WERI-Rb-1 (cell line): Measurements from ENCODE around the gene CACNA1E.

Experiments used
- DNase-seq: peaks from one replicate; pipeline ENCODE4 v3.0.0-alpha.2; 2020
- H3K27ac ChIP-seq: fragments of 250-450 bp; sonication (Bioruptor Pico); 2 replicates; pipeline ENCODE4 v1.5.1; 2020; ENCODE audit warnings: mild to moderate bottlenecking, moderate library complexity
- H3K27me3 ChIP-seq: fragments of 250-450 bp; sonication (Bioruptor Pico); 2 replicates; pipeline ENCODE4 v1.5.1; 2021; ENCODE audit warnings: mild to moderate bottlenecking, low read depth, moderate library complexity; ENCODE audit not compliant: insufficient read depth, severe bottlenecking
- H3K36me3 ChIP-seq: fragments of 250-450 bp; sonication (Bioruptor Pico); 2 replicates; pipeline ENCODE4 v1.5.1; 2020; ENCODE audit warnings: mild to moderate bottlenecking, moderate library complexity
- H3K4me3 ChIP-seq: 2 replicates; pipeline ENCODE4 v1.5.1; 2011; ENCODE audit warnings: low read depth, mild to moderate bottlenecking, control low read depth, low read length
- H3K9me3 ChIP-seq: fragments of 250-450 bp; sonication (Bioruptor Pico); 2 replicates; pipeline ENCODE4 v1.5.1; 2021; ENCODE audit warnings: mild to moderate bottlenecking, moderate library complexity; ENCODE audit not compliant: severe bottlenecking
- TF ChIP-seq, protein P1 (sequence below): IDR thresholded peaks from 2 replicates; pipeline ENCODE4 v1.5.1; 2011; ENCODE audit warnings: low read depth, mild to moderate bottlenecking, control low read depth, inconsistent platforms, low read length

The CACNA1E gene

DNA sequence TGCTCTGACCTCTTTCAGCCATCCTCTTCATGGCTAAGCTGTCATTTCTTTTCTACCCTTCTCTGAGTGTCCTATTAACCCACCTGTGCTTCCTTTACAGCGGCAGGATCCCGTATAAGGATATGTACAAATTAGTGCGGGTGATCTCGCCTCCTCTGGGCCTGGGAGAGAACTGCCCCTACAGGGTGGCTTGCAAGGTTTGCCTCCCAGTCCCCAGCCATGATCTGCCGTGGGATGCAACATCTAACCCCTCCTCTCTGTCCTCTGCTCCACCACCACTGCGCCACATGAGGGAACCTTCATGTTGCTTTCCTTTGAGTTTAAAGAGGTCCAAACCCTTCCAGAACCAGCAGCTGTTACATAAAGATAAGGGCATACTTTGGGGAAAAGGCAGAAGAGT lies 296.0 kb downstream of the CACNA1E start:
- DNase-seq = no peak

DNA sequence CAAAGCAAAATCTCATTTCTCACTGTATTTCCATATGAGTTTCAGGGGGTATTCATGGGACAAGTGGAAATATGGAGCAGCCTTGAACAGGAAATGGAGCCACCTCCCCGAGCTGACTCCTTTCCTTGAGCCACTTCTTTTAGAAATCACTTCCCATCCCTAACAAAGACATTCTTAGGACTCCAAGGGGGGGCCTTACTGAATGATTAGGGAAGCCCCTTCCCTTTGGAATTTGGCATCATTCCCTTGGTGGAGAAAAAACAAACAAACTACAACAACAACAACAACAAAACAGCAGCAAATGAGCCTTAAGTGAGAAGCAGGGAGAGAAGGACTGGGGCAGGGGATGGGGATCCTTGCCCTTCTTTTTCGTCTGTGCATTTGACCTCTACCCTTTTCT lies 299.9 kb downstream of the CACNA1E start:
- TF ChIP-seq, protein P1, sequence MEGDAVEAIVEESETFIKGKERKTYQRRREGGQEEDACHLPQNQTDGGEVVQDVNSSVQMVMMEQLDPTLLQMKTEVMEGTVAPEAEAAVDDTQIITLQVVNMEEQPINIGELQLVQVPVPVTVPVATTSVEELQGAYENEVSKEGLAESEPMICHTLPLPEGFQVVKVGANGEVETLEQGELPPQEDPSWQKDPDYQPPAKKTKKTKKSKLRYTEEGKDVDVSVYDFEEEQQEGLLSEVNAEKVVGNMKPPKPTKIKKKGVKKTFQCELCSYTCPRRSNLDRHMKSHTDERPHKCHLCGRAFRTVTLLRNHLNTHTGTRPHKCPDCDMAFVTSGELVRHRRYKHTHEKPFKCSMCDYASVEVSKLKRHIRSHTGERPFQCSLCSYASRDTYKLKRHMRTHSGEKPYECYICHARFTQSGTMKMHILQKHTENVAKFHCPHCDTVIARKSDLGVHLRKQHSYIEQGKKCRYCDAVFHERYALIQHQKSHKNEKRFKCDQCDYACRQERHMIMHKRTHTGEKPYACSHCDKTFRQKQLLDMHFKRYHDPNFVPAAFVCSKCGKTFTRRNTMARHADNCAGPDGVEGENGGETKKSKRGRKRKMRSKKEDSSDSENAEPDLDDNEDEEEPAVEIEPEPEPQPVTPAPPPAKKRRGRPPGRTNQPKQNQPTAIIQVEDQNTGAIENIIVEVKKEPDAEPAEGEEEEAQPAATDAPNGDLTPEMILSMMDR = no peak
- H3K9me3 ChIP-seq = no peaks in the 10 kb centered on the region
- H3K4me3 ChIP-seq = no peak overlapping the region
- H3K27ac ChIP-seq = no peak overlapping the region
- H3K27me3 ChIP-seq = no peaks in the 10 kb centered on the region
- no peak for DNase-seq
- H3K36me3 ChIP-seq = no peaks in the 10 kb centered on the region

More for the DNA sequence above, 296.0 kb downstream of the CACNA1E start:
- H3K36me3 ChIP-seq = no peaks in the 10 kb centered on the region
- H3K9me3 ChIP-seq = no peaks in the 10 kb centered on the region
- no peaks in the 10 kb centered on the region for H3K27me3 ChIP-seq
- no peak overlapping the region for H3K27ac ChIP-seq
- TF ChIP-seq, protein P1 = no peak
- no peak overlapping the region for H3K4me3 ChIP-seq

DNA sequence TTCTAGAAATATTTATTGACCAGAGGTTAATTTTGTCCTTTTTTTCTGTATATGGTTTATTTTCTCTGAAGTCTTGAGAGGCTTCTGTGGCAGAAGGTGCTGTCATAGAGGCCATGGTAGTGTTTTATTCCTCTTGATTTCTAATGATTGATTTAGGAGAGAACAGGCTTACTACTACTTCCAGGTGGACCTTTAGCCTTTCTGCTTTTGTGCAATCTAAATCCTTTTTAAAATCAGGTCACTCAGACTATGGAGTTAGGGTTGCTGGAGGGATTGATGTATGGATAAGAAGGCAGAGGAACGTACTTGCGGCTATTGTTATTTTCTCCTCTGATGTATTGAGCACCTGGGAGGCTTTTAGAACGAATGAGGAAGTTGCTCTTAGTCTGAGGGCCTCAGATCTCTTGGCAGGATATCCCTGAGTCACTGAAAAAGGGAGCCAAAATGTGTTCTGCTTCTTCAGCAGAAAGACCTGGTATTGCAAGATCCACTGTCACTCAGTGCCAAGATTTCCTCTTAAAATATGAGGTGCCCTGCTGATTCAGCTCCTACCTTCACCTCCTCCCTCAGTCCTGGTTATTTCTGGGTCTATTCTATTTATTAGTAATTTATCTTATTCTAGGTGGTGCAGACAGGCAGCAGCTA lies 300.8 kb downstream of the CACNA1E start:
- Histone ChIP-seq H3K36me3 (no peaks in the 10 kb centered on the region), H3K27ac (no peak overlapping the region), H3K9me3 (no peaks in the 10 kb centered on the region), H3K27me3 (no peaks in the 10 kb centered on the region), H3K4me3 (no peak overlapping the region)
- no peak for DNase-seq
- TF ChIP-seq, protein P1 = no peak

DNA sequence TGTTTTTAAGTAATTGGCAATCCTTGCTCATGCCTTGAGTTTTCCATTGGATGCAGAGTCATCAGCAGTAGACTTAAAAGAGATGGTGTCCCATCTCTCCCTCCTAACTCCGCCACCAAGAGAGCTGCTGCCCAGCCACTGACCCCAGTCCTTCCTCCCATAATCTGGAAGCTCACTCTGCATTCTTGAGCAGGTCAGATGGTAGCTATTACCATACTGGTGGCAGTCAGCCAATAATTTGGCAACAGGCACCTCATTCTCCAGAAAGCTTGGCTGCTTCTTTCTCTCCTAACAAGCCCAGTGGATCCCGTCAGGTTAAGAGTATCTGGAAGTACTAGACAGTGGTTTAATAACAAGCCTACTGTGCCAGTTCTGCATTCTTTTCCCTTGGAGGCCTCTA lies 306.1 kb downstream of the CACNA1E start:
- TF ChIP-seq, protein P1 = no peak
- no peak for DNase-seq

DNA sequence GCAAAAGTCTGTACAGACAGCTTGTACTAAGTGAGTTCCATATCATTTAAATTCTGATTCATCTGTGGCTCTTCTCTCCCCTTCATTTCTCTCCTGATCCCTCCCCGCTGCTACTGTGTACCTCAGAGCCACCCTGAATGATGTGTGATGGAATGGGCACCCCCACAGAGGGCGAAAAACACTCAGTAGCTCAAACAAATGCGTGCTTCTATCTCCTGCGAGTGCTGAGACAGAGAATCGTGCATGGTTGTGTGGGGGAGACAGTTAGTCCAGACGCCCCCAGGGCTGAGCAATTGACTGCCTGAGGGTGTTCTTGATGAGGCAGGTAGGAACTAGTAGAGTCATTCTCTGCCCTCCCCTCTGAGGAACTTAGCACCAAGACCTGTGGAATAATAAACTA lies 308.4 kb downstream of the CACNA1E start:
- Histone ChIP-seq H3K4me3 (no peak overlapping the region), H3K27ac (no peak overlapping the region), H3K27me3 (no peaks in the 10 kb centered on the region), H3K9me3 (no peaks in the 10 kb centered on the region), H3K36me3 (no peaks in the 10 kb centered on the region)
- TF ChIP-seq, protein P1 = no peak
- no peak for DNase-seq

More for the DNA sequence above, 306.1 kb downstream of the CACNA1E start:
- H3K27me3 ChIP-seq = no peaks in the 10 kb centered on the region
- no peaks in the 10 kb centered on the region for H3K9me3 ChIP-seq
- no peaks in the 10 kb centered on the region for H3K36me3 ChIP-seq
- no peak overlapping the region for H3K27ac ChIP-seq
- no peak overlapping the region for H3K4me3 ChIP-seq

DNA sequence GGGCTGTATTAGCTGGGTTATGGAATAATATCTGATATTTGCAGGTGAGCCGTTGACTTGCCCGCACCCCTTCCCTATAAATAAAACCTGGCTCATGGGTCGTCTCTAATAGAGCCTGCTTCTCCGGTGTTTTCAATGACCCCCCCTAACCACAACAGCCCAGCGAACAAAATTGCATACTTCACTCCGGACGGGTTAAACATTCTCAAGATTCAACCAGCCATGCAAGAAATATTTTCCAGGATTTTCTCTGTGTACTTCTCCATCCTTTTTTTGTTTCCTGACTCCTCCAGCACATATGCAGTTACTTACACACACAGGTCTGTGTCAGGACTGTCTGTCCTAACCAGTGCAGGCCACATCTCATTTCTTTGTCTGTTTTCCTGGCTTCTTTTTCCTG lies 310.5 kb downstream of the CACNA1E start:
- no peak overlapping the region for H3K27ac ChIP-seq
- H3K27me3 ChIP-seq = peaks cover 3% of the 10 kb centered on the region
- TF ChIP-seq, protein P1 = no peak

More for the DNA sequence above, 310.5 kb downstream of the CACNA1E start:
- Histone ChIP-seq H3K36me3 (no peaks in the 10 kb centered on the region), H3K9me3 (no peaks in the 10 kb centered on the region), H3K4me3 (no peak overlapping the region)
- no peak for DNase-seq
